A549 (cell line): Measurements from ENCODE around the gene HERC3.

Experiments used
- BHLHE40 ChIP-seq: IDR thresholded peaks from 2 replicates; pipeline ENCODE4 v1.6.1; 2012; ENCODE audit warnings: low read depth, low read length, inconsistent platforms
- CEBPB ChIP-seq, 2 experiments: fragments of >200 bp in 1 of 2; sonication (Bioruptor Twin) in 1 of 2; formaldehyde crosslinking in 1 of 2; IDR thresholded peaks; 2 replicates each; pipeline ENCODE4 v1.6.1; 2012 to 2016
- CHD4 ChIP-seq: fragments of 200-600 bp; sonication (generic); IDR thresholded peaks from 2 replicates; pipeline ENCODE4 v1.6.1; 2016; ENCODE audit warnings: antibody characterized with exemption, mild to moderate bottlenecking, borderline replicate concordance
- E2F6 ChIP-seq: IDR thresholded peaks from 2 replicates; pipeline ENCODE4 v1.6.1; 2012; ENCODE audit warnings: low read depth, borderline replicate concordance
- EP300 ChIP-seq, 2 experiments: fragments of >200 bp; sonication (Bioruptor Twin); formaldehyde crosslinking; IDR thresholded peaks; 2 replicates in 1 of 2; 3 replicates in 1 of 2; pipeline ENCODE4 v1.6.1; 2016 to 2017
- FOSB ChIP-seq: fragments of 250-450 bp; sonication (Bioruptor Pico); IDR thresholded peaks from 2 replicates; pipeline ENCODE4 v1.5.0; 2020; ENCODE audit warnings: mild to moderate bottlenecking, moderate library complexity
- KDM5A ChIP-seq: fragments of 200-600 bp; sonication (generic); IDR thresholded peaks from 2 replicates; pipeline ENCODE4 v1.6.1; 2016; ENCODE audit warnings: antibody characterized with exemption, mild to moderate bottlenecking
- MAFK ChIP-seq: fragments of 450-650 bp; IDR thresholded peaks from 2 replicates; pipeline ENCODE4 v1.6.1; 2014; ENCODE audit not compliant: partially characterized antibody
- PHF8 ChIP-seq: fragments of 200-600 bp; sonication (generic); IDR thresholded peaks from 2 replicates; pipeline ENCODE4 v1.6.1; 2016; ENCODE audit warnings: low read depth, mild to moderate bottlenecking, antibody characterized with exemption, moderate library complexity, borderline replicate concordance
- POLR2A ChIP-seq: IDR thresholded peaks from 2 replicates; pipeline ENCODE4 v1.6.1; 2012; ENCODE audit warnings: mild to moderate bottlenecking, low read length
- REST ChIP-seq: fragments of 200-600 bp; sonication (generic); IDR thresholded peaks from 2 replicates; pipeline ENCODE4 v1.6.1; 2016; ENCODE audit warnings: antibody characterized with exemption, mild to moderate bottlenecking, moderate library complexity
- SMC3 ChIP-seq: fragments of >200 bp; sonication (Bioruptor Twin); formaldehyde crosslinking; IDR thresholded peaks from 3 replicates; pipeline ENCODE4 v1.6.1; 2018; ENCODE audit warnings: inconsistent platforms
- ZSCAN20 ChIP-seq: fragments of 250-450 bp; sonication (Bioruptor Pico); IDR thresholded peaks from 2 replicates; pipeline ENCODE4 v1.8.0; 2022; ENCODE audit warnings: mild to moderate bottlenecking, moderate library complexity
- TF ChIP-seq, protein P1 (sequence below): fragments of >200 bp; sonication (Bioruptor Twin); formaldehyde crosslinking; IDR thresholded peaks from 3 replicates; pipeline ENCODE4 v1.5.1; 2016

DNA sequence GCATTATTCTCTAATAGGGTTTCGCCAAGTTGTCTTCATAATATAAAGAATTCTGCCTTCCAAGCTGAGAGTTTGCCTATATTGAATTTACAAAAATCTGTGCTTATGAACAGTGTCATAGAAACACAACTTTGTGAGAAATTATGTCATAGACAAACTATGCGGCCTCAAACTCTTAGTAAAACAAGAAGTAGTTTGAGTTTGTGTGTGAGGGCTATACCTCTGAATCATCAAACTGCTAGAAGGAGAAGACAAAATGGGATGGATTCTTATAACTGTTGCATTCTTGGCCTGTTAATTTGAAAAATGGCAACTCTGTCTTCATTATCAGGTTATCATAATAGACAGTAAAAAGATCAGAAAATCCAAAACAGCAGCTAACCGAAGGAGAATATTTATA, 151.4 kb downstream of the HERC3 start:
- TF ChIP-seq, protein P1, sequence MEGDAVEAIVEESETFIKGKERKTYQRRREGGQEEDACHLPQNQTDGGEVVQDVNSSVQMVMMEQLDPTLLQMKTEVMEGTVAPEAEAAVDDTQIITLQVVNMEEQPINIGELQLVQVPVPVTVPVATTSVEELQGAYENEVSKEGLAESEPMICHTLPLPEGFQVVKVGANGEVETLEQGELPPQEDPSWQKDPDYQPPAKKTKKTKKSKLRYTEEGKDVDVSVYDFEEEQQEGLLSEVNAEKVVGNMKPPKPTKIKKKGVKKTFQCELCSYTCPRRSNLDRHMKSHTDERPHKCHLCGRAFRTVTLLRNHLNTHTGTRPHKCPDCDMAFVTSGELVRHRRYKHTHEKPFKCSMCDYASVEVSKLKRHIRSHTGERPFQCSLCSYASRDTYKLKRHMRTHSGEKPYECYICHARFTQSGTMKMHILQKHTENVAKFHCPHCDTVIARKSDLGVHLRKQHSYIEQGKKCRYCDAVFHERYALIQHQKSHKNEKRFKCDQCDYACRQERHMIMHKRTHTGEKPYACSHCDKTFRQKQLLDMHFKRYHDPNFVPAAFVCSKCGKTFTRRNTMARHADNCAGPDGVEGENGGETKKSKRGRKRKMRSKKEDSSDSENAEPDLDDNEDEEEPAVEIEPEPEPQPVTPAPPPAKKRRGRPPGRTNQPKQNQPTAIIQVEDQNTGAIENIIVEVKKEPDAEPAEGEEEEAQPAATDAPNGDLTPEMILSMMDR = no peak
- TF ChIP-seq POLR2A = no peak
- no peak for TF ChIP-seq CHD4
- no peak for TF ChIP-seq PHF8
- no peak for TF ChIP-seq E2F6
- TF ChIP-seq BHLHE40 = no peak
- no peak for TF ChIP-seq MAFK
- no peak for TF ChIP-seq FOSB (CRISPR knock-in tag)
- no peak for TF ChIP-seq SMC3
- no peak for TF ChIP-seq EP300 (IDR thresholded peaks at IDR 0.05)
- no peak for TF ChIP-seq KDM5A
- no peak for TF ChIP-seq REST
- TF ChIP-seq ZSCAN20 (CRISPR knock-in tag) = no peak
- TF ChIP-seq CEBPB (IDR thresholded peaks at IDR 0.05) = no peak
